Lower leg skin (tissue), 3 donors: ENCODE results near the gene CEP83.

Experiments
- CTCF ChIP-seq, 3 donors: fragments of 450-650 bp; IDR thresholded peaks; one replicate each; pipeline ENCODE4 v1.5.1; 2016; ENCODE audit warnings: antibody characterized with exemption in 3 of 3, mild to moderate bottlenecking in 3 of 3, moderate library complexity in 2 of 3
- POLR2A ChIP-seq, 2 donors: fragments of 450-650 bp; IDR thresholded peaks; one replicate each; pipeline ENCODE4 v1.6.1; 2016 to 2017; ENCODE audit warnings: antibody characterized with exemption in 2 of 2, mild to moderate bottlenecking in 1 of 2, moderate library complexity in 1 of 2

GRCh38 chr12:94308612-94309011 is 151.1 kb downstream of the CEP83 start:
- TF ChIP-seq CTCF (IDR thresholded peaks at IDR 0.05) (no peak), POLR2A (IDR thresholded peaks at IDR 0.05) (no peak)
